DND-41 (cell line): Measurements from ENCODE around the gene TMTC1.

Source experiments
- CTCF ChIP-seq: IDR thresholded peaks from 2 replicates; pipeline ENCODE4 v1.5.1; 2012; ENCODE audit warnings: borderline replicate concordance, low read length, moderate library complexity, mild to moderate bottlenecking; ENCODE audit not compliant: poor library complexity, severe bottlenecking; ENCODE audit errors: extremely low read depth
- EZH2 ChIP-seq: IDR thresholded peaks from 3 replicates; pipeline ENCODE4 v1.6.1; 2012; ENCODE audit warnings: borderline replicate concordance, low read depth, mild to moderate bottlenecking, moderate library complexity, low read length, inconsistent platforms; ENCODE audit not compliant: severe bottlenecking

GRCh38 chr12:29702972-29703371 lies 80.8 kb downstream of the TMTC1 start:
- TF ChIP-seq CTCF, result no peak
- TF ChIP-seq EZH2, result no peak
